SU-DHL-6 (cell line): ENCODE data around the gene FBXL13.
"Not testable (repeated sequence)": the region's sequence is repeated elsewhere in the genome, so short reads cannot be mapped to it uniquely, and the experiment has no call there.

Source experiments
- H2AFZ ChIP-seq: fragments of 200-600 bp; sonication (generic); 2 replicates; pipeline ENCODE4 v1.6.1; 2014; ENCODE audit warnings: low read depth, mild to moderate bottlenecking, moderate library complexity, mixed read lengths, antibody characterized with exemption, low read length; ENCODE audit not compliant: severe bottlenecking
- H3F3A ChIP-seq: fragments of 200-600 bp; shearing (Covaris generic); 2 replicates; pipeline ENCODE4 v1.6.0; 2016; ENCODE audit warnings: antibody characterized with exemption, mild to moderate bottlenecking; ENCODE audit not compliant: insufficient read depth
- H3K27ac ChIP-seq: fragments of 200-600 bp; sonication (generic); 2 replicates; pipeline ENCODE4 v1.5.1; 2016; ENCODE audit warnings: low read depth, mild to moderate bottlenecking, low read length, moderate library complexity, mixed read lengths
- H3K27me3 ChIP-seq: fragments of 200-600 bp; sonication (generic), shearing (Covaris generic); 2 replicates; pipeline ENCODE4 v1.6.0; 2014; ENCODE audit warnings: mild to moderate bottlenecking, low read length
- H3K36me3 ChIP-seq: fragments of 200-600 bp; sonication (generic); 2 replicates; pipeline ENCODE4 v1.6.1; 2014; ENCODE audit warnings: mild to moderate bottlenecking, low read length, mixed read lengths
- H3K4me2 ChIP-seq: fragments of 300-600, 200-600 bp; shearing (Covaris generic), sonication (generic); 2 replicates; pipeline ENCODE4 v1.6.0; 2014; ENCODE audit warnings: low read length, low read depth, mild to moderate bottlenecking; ENCODE audit not compliant: poor library complexity, severe bottlenecking
- H3K4me3 ChIP-seq: fragments of 200-600 bp; sonication (generic); 2 replicates; pipeline ENCODE4 v1.5.1; 2014; ENCODE audit warnings: antibody characterized with exemption, low read length, mild to moderate bottlenecking, mixed read lengths; ENCODE audit not compliant: insufficient read depth, poor library complexity, severe bottlenecking
- H3K79me2 ChIP-seq: fragments of 200-600 bp; sonication (generic); 2 replicates; pipeline ENCODE4 v1.6.1; 2014; ENCODE audit warnings: mild to moderate bottlenecking, low read length, moderate library complexity; ENCODE audit not compliant: insufficient read depth
- H3K9ac ChIP-seq: fragments of 200-600 bp; sonication (generic); 2 replicates; pipeline ENCODE4 v1.7.0; 2014; ENCODE audit warnings: mild to moderate bottlenecking, low read length
- H3K9me2 ChIP-seq: fragments of 200-600 bp; sonication (generic); replicated peaks from 2 replicates; pipeline ENCODE4 v1.6.1; 2014; ENCODE audit warnings: low read length; ENCODE audit not compliant: insufficient read depth
- H3K9me3 ChIP-seq: fragments of 200-600 bp; sonication (generic); 2 replicates; pipeline ENCODE4 v1.6.1; 2014; ENCODE audit warnings: low read length, mixed read lengths; ENCODE audit not compliant: insufficient read depth
- H4K20me1 ChIP-seq: fragments of 200-600 bp; sonication (generic); 2 replicates; pipeline ENCODE4 v1.6.1; 2014; ENCODE audit warnings: low read depth, mild to moderate bottlenecking, antibody characterized with exemption, low read length, moderate library complexity, mixed read lengths
- EZH2phosphoT487 ChIP-seq: fragments of 200-600 bp; sonication (generic), shearing (Covaris generic); conservative IDR thresholded peaks from 2 replicates; pipeline ENCODE4 v1.6.1; 2018; ENCODE audit warnings: mild to moderate bottlenecking, antibody characterized with exemption, low read length, moderate library complexity, mixed read lengths
- TF ChIP-seq, protein P1 (sequence below): fragments of 200-600 bp; sonication (generic); IDR thresholded peaks from one replicate; pipeline ENCODE4 v1.5.1; 2017; ENCODE audit warnings: antibody characterized with exemption, mild to moderate bottlenecking, low read length, moderate library complexity; ENCODE audit not compliant: insufficient read depth, poor library complexity, severe bottlenecking

The FBXL13 gene

DNA sequence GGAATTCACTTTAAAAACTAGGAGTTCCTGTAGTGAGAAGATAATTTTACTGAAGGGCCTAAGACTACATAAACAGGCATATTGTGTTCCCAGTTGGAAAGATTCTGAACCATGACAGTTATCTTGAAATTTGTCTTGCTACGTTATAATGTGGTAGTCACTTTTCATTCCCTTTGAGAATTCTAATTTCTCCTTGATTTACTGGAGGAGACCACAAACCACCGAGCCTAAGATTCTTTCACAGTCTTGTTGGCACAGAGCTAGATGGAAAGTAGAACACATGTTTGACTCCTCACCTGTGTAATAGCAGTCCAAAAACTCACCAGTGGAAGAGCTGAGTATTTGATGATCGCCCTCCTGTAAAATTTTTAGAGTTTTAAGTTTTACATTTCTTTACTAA is 5.2 kb upstream of the FBXL13 start:
- Histone ChIP-seq H3K9ac (no peak overlapping the region), H3F3A (0 out of 2 replicates have a peak, but pooled peaks cover 8% of the 10 kb centered on the region), H3K4me3 (no peak overlapping the region), H3K79me2 (peaks cover 23% of the 10 kb centered on the region), H4K20me1 (no peaks in the 10 kb centered on the region), H3K36me3 (0 out of 2 replicates have a peak, but pooled peaks cover 3% of the 10 kb centered on the region), H3K27ac (no peak overlapping the region), H3K4me2 (no peak overlapping the region), H3K9me2 (no peaks in the 10 kb centered on the region), H2AFZ (no peak overlapping the region), H3K9me3 (no peaks in the 10 kb centered on the region), H3K27me3 (no peaks in the 10 kb centered on the region)
- TF ChIP-seq, protein P1, sequence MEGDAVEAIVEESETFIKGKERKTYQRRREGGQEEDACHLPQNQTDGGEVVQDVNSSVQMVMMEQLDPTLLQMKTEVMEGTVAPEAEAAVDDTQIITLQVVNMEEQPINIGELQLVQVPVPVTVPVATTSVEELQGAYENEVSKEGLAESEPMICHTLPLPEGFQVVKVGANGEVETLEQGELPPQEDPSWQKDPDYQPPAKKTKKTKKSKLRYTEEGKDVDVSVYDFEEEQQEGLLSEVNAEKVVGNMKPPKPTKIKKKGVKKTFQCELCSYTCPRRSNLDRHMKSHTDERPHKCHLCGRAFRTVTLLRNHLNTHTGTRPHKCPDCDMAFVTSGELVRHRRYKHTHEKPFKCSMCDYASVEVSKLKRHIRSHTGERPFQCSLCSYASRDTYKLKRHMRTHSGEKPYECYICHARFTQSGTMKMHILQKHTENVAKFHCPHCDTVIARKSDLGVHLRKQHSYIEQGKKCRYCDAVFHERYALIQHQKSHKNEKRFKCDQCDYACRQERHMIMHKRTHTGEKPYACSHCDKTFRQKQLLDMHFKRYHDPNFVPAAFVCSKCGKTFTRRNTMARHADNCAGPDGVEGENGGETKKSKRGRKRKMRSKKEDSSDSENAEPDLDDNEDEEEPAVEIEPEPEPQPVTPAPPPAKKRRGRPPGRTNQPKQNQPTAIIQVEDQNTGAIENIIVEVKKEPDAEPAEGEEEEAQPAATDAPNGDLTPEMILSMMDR: no peak
- no peak for TF ChIP-seq EZH2phosphoT487

- H3K36me3 ChIP-seq: not testable (repeated sequence)
These were observed 3.6 kb upstream of the FBXL13 start for GRCh38 chr7:103078226-103078625.

GRCh38 chr7:103077318-103077717 is 2.7 kb upstream of the FBXL13 start:
- TF ChIP-seq, protein P1: no peak
- no peak for TF ChIP-seq EZH2phosphoT487
- Histone ChIP-seq H4K20me1 (no peaks in the 10 kb centered on the region), H3F3A (peaks cover 13% of the 10 kb centered on the region; the same call in 1 of the 2 replicates), H3K9ac (no peak overlapping the region), H3K4me2 (no peak overlapping the region), H3K27ac (no peak overlapping the region), H2AFZ (no peak overlapping the region), H3K9me3 (no peaks in the 10 kb centered on the region), H3K9me2 (no peaks in the 10 kb centered on the region), H3K27me3 (no peaks in the 10 kb centered on the region), H3K4me3 (no peak overlapping the region), H3K79me2 (peaks cover 19% of the 10 kb centered on the region), H3K36me3 (no peaks in the 10 kb centered on the region)

More at GRCh38 chr7:103078226-103078625, 3.6 kb upstream of the FBXL13 start:
- H4K20me1 ChIP-seq, H3K27me3 ChIP-seq, H3K4me3 ChIP-seq, H3K9me3 ChIP-seq, H3K27ac ChIP-seq, H3K9ac ChIP-seq, H2AFZ ChIP-seq, H3K9me2 ChIP-seq, H3K4me2 ChIP-seq: not testable (repeated sequence)
- Histone ChIP-seq H3F3A (peaks cover 13% of the 10 kb centered on the region; the same call in 1 of the 2 replicates), H3K79me2 (peaks cover 23% of the 10 kb centered on the region)

GRCh38 chr7:103076764-103077163 is 2.2 kb upstream of the FBXL13 start:
- H3K79me2 ChIP-seq: peaks cover 19% of the 10 kb centered on the region
- no peak for TF ChIP-seq EZH2phosphoT487
- TF ChIP-seq, protein P1: no peak
- peaks cover 13% of the 10 kb centered on the region; the same call in 1 of the 2 replicates for H3F3A ChIP-seq
- H3K27ac ChIP-seq: no peak overlapping the region
- H3K27me3 ChIP-seq: no peaks in the 10 kb centered on the region
- H3K9ac ChIP-seq: no peak overlapping the region
- no peaks in the 10 kb centered on the region for H3K9me3 ChIP-seq
- H3K4me3 ChIP-seq: no peak overlapping the region
- no peaks in the 10 kb centered on the region for H3K9me2 ChIP-seq
- no peak overlapping the region for H3K4me2 ChIP-seq
- H2AFZ ChIP-seq: no peak overlapping the region
- H4K20me1 ChIP-seq: no peaks in the 10 kb centered on the region
- no peaks in the 10 kb centered on the region for H3K36me3 ChIP-seq
